NCI-H510A treated with DMSO at 0.1 percent for 48 hours (cell line): ENCODE measurements around the gene SNX7.

Source experiments
- DNase-seq: peaks from one replicate; lab custom pipeline; 2025; lab: John Stamatoyannopoulos, UW

Gene SNX7, protein sequence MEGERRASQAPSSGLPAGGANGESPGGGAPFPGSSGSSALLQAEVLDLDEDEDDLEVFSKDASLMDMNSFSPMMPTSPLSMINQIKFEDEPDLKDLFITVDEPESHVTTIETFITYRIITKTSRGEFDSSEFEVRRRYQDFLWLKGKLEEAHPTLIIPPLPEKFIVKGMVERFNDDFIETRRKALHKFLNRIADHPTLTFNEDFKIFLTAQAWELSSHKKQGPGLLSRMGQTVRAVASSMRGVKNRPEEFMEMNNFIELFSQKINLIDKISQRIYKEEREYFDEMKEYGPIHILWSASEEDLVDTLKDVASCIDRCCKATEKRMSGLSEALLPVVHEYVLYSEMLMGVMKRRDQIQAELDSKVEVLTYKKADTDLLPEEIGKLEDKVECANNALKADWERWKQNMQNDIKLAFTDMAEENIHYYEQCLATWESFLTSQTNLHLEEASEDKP

DNA sequence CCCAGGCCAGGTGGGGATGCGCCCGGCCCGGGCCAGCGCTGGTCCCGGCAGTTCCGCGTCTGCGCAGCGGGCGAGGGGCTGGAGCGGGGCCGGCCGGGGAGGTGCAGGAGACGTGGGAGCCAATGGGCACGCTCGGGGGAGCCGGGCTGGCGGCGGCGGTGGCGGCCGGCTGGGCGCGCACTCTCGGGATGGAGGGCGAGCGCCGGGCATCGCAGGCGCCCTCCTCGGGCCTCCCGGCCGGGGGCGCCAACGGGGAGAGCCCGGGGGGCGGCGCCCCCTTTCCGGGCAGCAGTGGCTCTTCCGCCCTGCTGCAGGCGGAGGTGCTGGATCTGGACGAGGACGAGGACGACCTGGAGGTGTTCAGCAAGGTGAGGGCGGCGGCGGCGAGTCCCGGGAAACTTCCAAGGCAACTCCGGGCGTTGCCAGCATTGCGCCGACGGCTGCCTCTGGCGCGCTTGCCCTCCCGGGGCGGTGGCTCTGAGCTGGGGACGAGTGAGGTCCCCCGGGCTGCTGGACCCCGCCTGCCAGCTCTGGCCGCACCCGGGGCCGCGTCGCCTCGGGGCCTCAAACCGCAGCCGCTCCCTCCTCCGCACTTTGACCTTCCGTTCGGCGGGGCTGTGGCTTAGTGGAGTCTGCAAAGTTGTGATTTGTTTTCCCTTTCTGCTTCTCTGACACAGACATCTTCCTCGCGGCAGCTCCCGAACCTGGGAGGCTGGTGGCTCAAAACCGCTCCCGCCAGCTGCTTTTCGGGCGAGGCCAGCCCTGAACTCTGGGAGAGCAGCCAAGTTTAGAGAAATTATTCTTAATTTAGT, at the start of gene SNX7:
TSS of gene SNX7 (plus strand) at position 178 of the 812 bp plus-strand sequence. CDS start at position 189, 11 bp downstream.
- peak; percentile 55 for DNase-seq

DNA sequence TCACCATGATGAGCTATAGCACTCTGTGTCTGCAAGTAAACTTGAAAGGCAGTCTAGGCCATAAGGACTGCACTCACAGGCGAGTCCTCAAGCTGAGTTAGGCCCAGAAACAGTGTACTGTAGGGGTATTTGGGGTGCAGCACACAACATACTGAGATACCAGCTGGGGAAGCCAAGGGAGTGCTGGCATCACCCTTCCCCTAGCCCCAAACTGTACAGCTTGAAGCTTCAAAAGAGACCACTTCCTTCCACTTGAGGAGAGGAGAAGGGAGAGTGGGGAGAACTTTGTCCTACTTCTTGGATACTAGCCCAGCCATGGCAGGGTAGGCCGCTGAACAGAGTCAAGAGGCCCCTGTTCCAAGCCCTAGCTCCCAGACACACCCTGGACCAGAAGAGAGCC, 24.2 kb upstream of the SNX7 start:
- DNase-seq = no peak

DNA sequence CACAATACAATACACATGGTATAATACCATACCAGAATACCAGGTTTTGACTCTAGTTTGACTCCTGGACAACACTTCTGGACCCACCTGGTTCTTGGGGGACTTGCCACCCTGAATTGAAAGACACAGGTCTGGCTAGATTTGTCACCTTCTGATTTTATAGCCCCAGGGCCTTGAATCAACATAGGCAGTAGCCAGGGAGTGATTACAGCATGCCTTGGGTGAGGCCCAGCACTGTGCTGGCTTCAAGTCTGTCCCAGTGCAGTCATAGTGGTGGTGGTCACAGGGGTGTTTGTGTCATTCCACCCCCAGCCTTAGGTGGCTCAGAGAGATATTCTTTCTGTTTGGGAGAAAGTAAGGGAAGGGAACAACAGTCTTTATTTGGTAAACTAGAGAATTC, 23.3 kb upstream of the SNX7 start:
- DNase-seq = no peak

DNA sequence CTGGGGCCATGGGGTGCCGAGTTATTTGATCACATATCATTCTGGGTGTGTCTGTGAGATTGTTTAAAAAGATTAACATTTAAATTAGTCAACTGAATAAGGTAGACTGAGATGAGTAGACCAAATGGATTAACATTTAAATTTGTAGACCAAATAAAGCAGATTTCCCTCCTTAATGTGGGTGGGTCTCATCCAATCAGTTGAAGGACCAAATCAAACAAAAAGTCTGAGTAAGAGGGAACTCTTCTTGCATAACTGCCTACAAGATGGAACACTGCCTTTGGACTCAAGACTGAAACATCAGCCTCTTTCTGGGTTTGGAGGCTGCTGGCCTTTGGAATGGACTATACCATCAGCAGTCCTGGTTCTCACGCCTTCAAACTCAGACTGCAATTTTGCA, 17.0 kb upstream of the SNX7 start:
- DNase-seq = no peak

DNA sequence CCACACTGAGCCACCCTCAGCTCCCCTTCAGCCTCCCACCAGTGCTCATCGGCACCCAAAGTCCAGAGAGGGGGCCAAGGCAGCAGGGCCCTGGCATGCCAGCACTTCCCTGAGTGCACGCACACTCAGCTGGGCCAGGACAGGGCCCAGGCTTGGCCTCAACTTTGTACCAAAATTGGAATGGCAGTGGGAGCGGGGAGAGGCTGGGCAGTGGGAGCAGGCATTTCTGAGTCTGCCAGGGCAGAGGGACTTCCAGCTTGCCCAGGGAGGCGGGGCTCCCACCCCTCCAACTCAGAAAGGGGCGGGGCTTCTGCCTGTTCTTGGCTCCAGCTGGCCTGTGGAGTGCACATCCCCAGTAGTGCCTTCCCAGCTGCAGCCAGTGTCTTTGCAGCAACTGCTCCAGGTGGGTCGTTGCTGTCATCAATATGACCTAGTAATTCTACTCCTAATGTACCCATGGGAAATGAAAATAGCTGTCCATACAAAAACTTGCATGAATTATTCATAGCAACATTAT, 10.3 kb upstream of the SNX7 start:
- no peak for DNase-seq

DNA sequence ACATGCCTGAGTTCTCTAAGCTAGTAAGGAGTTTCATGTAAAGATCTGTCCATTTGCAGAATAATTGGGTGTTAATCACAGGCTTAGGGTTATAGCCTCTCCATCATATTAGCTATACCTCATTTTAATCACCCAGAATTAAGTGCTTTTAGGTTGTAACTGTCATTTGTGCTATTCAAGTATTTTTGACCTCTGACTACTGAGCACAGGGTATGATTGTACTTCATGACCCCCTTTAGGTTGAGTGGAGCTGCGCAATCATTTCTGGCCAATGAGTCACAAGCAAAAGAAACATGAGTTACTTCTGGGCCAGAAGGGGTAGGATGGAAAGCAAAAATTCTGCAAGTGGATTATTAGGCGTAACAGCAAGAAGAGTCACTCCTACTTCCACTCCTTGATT, 8.4 kb upstream of the SNX7 start:
- DNase-seq = no peak

DNA sequence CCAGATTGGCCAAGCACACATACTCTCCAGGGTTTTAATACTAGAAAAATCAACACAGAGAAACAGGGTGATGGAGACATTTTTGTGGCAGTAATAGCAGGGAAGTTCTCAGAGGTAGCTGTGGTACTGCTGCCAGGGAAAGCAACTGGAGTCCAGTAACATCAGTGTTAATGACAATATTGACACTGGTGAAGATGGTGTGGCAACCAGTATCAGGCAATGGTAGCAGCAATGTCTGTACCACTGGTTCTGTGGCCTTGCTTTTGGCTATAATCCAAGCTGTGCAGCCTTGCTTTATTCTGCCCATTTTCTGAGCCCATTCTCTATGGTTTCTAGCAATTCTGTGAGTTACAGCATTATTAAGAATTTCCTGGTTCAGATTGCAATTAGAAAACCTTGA, 1.6 kb upstream of the SNX7 start:
- no peak for DNase-seq

DNA sequence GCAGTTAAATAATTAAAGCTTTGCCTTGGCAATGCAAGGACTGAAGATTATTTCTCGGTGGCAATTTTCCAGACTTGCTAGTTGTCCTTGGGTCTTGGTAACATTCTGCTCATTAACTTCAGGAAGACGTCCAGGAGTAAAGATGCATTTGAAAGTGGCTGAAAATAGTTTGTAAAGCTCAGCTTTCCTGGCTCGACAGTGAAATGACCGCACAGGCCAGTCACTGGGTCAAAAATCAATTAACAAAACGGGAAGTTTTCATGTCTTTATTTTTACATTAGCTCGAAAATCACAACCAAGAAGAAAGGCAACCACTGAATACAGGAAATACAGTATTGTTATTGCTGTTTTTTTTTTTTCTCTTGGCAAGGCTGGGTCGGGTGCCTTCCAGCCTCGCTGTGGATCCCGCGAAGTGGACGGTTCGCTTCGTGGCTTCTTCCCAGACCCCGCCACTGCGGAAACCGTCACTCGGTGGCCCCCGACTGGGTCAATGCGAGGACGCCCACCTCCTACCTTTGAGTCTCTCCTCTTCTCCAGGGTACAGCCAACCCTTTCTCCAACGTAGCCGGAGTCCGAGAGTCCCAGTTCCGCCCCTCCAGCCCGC, 479 bp upstream of the SNX7 start:
- peak; percentile 34 for DNase-seq

DNA sequence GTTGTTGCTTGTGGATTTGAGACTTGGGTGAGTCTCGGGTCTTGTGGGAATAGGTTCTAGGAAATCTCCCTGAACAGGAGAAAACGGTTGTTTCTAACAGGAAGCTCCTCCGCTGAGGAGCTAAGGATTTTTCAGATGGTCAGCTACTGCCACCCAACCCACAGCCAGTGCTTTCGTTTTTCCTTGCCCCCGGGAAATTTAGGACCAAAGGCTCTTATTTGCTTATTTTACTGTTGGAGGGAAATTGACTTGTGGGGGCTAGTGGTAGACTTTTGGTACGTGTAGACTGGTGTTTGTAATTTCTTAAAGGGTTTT, 792 bp downstream of the SNX7 start:
- peak; percentile 55 for DNase-seq

DNA sequence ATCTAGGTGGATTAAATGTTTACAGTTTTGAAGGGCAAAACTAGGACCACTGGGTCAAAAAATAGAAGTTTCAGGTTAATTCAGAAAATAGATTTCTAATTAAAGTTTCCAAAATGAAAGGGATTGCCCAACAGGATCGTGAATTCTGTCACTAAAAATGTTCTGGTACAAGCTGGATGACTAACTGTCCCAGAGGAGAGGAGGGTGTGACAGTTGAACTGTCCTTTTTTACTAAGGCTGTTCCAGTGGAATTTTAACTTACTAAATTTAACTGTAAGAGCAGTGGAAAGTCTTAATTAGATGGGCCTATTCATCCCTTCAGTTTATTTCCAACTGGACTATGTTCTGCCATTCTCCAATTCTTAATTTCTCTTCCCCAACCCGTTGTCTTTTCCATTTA, 7.2 kb downstream of the SNX7 start:
- no peak for DNase-seq

DNA sequence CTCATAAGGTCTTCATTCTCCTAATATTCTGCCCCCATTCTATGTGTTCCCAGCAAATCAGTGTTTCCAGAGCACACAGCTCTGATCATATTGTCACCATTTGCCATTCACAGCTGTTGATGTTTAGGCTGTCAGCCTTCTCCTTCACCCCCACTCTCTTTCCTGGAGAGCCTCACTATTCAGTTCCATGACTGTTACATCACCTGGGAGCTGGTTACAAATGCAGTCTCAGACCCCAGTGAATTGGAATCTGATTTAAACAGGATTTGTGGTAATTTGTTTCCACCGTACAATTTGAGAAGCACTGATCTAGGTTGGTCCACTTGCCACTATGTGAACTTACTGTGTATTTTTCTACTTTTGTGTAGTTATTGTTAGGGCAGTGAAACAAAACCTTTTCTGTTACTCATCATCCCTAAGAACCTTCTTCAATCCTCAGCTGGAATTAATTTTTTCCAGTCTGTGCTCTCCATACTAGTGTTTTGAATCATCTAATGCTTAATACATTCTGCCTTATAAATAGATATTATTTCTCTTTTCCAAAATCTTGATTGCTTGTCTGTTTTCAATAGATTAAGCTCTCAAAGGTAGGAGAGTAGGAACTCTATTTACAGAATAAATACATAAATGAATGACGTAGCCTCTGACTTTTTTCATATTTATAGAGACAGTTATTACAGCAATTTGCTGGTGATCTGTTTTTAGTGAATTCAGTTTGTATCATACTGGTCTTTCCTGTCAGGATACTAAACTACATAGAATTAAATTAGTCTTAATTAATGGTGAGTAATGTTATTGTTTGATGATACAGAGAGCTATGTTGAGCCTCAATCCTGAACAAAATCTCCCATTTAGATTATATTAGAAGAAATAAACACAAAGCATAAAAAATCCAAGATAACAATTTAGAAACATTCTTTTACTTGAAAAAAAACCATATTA, 8.1 kb downstream of the SNX7 start:
- DNase-seq = no peak

DNA sequence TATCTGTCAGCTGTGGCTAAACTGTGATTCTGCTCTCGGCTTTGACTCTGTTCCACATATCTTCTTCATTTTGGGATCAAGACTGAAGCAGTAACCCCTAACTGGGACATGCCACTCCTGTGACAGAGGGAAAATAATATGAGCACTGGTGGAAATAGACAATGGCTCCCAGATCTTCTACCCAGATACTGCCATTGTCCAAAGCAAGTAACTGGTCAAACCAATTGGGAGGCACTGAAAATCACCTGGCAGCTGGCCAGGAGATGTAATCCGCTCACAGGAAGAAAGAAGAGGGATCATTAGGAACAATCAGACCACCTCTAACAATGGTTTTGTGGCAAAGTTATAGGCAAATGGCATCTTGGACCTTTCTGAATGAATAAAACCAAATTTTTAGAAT, 10.7 kb downstream of the SNX7 start:
- DNase-seq = no peak

DNA sequence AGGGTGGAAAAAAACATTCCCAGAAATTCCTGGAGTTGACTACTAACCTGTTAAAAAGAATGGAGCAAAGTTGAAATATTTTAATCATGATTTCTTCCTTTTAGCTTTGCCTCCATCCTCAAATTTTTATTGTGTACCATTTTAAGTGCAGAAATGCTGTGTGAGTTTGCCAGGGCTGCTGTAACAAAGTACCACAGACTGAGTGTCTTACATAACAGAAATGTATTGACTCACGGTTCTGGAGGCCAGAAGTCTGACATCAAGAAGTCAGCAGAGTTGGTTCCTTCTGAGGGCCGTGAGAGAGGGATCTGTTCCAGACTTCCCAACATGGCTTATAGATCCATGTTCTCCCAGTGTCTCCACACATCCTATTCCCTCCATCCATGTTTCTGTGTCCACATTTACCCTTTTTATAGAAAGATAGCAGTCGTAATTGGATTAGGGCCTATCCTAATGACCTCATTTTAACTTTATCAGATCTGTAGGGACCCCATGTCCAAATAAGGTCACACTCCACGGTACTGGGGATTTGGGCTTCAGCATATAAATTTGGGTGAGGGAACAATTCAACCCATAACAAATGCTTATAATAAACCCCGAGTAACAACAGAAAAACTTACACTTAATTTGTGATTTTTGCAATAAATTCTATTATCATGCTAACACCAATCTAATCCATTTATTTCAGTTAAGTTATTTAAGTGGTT, 12.7 kb downstream of the SNX7 start:
- DNase-seq = no peak

DNA sequence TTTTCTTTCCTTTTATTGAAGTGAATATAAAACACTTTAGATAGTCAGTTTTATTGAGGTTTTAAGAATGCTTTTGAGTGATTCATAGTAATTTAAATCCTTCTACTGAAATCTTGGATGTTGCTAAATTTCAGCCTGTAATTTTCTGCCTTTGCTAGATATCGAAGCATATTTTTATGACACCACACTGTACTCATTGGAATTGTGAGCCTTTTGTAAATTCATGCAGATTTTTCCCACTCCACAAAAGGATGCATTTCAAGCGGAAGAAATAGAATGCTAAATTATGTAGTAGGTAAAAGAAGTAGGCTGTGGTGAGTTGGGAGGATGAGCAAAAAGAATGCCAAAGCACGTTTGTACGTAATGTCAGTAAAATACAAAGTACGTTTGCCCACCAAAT, 13.8 kb downstream of the SNX7 start:
- no peak for DNase-seq

DNA sequence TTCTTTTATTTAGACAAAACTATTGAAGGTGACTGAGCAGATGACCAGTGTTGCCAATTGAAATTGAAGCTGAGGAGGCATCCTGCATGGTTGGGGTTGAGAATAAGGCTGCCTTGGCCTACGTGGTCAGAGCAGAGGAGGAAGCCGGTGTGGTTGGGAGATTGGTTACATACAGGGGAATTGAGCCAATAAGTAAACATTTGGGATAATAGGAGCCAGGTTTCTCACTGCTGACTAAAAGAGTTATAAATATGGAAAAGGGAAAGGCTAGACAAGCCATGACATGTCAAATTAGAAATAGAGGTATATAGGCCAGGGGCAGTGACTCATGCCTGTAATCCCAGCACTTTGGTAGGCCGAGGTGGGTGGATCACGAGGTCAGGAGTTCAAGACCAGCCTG, 15.8 kb downstream of the SNX7 start:
- DNase-seq = no peak

DNA sequence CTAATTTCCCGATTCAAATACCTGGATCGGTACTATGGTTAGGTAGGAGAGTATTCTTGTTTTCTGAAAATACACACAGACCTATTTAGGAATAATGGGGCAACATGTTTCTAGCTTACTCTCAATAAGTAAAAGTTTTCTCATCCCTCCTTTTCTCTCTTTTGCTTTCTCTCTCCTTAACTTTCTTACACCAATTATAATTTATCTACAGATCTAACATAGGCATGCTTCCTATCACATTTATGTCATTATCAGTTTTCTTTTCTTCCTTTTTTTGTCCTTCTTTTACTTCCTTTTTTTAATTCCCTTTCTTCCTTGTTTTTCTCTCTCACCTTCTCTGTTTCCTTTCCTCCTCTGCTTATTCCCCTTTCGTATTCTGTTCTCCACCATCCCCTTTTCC, 20.3 kb downstream of the SNX7 start:
- DNase-seq = no peak

DNA sequence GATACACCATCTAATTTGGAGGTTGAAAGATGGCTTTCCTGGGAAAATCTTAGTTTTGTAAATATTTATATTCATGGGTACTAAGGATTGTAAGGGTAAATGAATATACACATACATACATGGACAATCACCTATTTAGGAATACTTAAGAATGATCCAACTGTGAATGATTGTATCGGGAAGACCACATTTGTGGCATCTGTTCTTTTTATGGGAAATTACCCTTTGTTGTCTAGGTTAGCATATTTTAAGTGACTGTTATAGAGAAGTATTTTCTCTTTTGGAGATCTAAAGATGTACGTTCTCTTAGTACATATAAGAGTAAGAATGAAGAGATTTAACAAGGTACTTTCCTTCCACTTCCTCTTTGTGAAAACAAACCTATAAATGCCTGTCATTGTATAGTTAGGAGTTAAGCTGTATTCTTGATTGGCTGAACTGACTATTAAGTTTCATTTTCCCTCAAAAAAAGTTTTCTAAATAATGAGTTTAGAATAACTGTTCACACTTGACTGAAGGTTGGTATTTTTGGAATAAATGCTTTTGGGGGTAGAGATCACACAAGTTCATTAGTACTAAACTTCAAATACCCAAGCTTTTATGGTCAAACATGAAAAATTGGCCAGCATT, 26.7 kb downstream of the SNX7 start:
- DNase-seq = no peak

DNA sequence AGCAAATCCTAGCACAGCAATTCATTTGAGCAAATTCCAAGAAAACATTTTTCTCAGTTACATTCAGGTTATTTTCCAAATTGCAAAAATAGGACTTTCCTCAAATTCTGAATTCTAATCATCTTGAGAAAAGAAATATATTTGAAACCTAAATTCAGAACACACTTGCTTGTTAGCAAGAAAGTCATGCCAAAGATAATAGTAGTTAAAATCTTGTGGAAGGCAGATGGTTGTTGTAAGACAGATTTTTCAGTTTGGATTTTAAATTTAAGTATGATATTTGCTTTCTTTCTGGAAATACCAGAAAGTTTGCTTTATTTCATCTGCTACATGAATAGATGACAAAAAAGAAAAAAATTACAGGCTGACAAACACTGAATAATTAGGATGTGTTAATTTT, 29.1 kb downstream of the SNX7 start:
- DNase-seq = no peak

DNA sequence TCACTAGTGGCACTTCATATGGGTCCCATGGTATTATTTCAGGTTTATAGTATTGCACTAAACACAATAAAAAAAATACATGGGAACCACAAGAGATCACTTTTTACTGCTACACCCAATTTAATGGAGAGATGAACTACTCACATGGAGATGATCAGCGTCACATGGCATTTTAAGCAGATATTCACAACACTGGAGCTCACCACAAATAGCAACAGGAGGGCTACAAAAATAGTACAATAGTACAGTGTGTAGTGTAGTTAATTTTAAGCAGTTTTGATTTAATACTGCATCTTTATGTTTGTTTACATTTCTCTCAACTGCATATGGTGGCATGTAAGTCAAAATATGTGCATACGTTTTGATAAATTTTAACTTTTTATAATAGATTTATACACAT, 31.0 kb downstream of the SNX7 start:
- no peak for DNase-seq

DNA sequence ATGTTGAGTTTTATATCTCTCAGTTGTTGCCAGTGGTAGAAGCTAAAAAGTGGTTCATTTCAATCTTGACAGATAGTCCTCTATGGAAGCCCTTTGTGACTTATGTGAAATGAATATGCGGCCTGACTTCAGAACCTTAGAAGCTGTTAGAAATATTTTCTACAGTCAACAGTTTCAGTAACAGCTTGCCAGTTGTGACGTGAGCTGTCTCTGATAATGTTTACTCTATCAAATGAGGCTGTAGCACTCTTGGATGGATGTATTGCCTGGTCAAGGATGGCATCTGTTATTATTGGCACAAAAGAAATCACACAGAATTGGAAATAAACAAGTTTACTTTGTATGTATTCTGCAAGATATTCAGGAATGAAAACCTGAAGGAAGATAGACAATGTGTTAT, 31.9 kb downstream of the SNX7 start:
- DNase-seq = peak; percentile 73

DNA sequence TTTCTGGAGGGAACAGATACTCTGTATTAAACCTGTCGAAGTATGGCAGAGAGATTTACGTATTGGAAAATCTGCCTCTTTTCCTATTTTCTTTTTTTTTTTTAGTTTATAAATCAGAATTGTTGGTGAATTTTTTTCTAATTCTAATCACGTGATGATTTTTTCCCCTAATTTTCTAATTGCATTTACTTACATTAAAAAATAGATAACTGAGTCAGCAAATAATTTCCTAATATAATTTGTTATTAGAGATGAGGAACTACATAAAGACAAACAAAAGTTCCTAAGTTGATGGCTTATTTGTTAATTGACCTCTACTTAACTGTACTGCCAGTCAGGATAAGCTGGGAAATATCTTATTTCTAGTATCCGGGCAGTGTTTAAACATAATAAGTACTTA, 34.6 kb downstream of the SNX7 start:
- DNase-seq = no peak
